Measurements from ENCODE around the gene TRIM34. TPM values are rescaled to one million over a fixed set of nuclear protein-coding genes. Genes with fewer than 3 reads are reported as not detected.
"Not testable (repeated sequence)": the region's sequence is repeated elsewhere in the genome, so short reads cannot be mapped to it uniquely, and the experiment has no call there.

The TRIM34 gene
- total RNA-seq, 2 experiments from 2014 or later, result 13.1 to 16.1 TPM

- Mint-ChIP-seq H3K4me1 (peaks cover 24% of the 10 kb centered on the region), H3K9me3 (ENCODE audit: low read depth) (no peaks in the 10 kb centered on the region), H3K27me3 (no peaks in the 10 kb centered on the region), H3K27ac (no peak overlapping the region), H3K4me3 (no peak overlapping the region), H3K36me3 (peaks cover 50% of the 10 kb centered on the region)
- CTCF ChIA-PET, result interaction anchor here (1.1 kb wide), 1 partner anchor 13 kb away, joined by 3 read pairs; no protein-coding TSS in a partner anchor
- no peak for DNase-seq
- ATAC-seq, result no peak
Measured at GRCh38 chr11:5631969-5632635, 7.3 kb downstream of the TRIM34 start.

- DNase-seq, result no peak
- Mint-ChIP-seq H3K4me3 (no peak overlapping the region), H3K4me1 (peaks cover 11% of the 10 kb centered on the region), H3K9me3 (ENCODE audit: low read depth) (peaks cover 3% of the 10 kb centered on the region), H3K27ac (no peak overlapping the region), H3K27me3 (no peaks in the 10 kb centered on the region), H3K36me3 (peaks cover 56% of the 10 kb centered on the region)
- CTCF ChIA-PET, result no interaction called here
- ATAC-seq, result no peak
Measured at GRCh38 chr11:5639953-5640352, 15.2 kb downstream of the TRIM34 start.

- Mint-ChIP-seq H3K9me3 (ENCODE audit: low read depth) (peaks cover 3% of the 10 kb centered on the region), H3K4me3 (no peak overlapping the region), H3K27me3 (no peaks in the 10 kb centered on the region), H3K4me1 (peaks cover 11% of the 10 kb centered on the region), H3K27ac (no peak overlapping the region), H3K36me3 (peaks cover 37% of the 10 kb centered on the region)
- no peak for DNase-seq
- CTCF ChIA-PET, result no interaction called here
- peak; percentile 33 for ATAC-seq
Measured at GRCh38 chr11:5643585-5643984, 18.8 kb downstream of the TRIM34 start.

- no peak for ATAC-seq
- DNase-seq, result no peak
- no peaks in the 10 kb centered on the region for H3K27me3 Mint-ChIP-seq
- peaks cover 28% of the 10 kb centered on the region for H3K36me3 Mint-ChIP-seq
- peaks cover 11% of the 10 kb centered on the region for H3K4me1 Mint-ChIP-seq
- CTCF ChIA-PET, result no interaction called here
- no peak overlapping the region for H3K4me3 Mint-ChIP-seq
- H3K27ac Mint-ChIP-seq, result no peak overlapping the region
- H3K9me3 Mint-ChIP-seq (ENCODE audit: low read depth), result peaks cover 1% of the 10 kb centered on the region
Measured at GRCh38 chr11:5646139-5646538, 21.3 kb downstream of the TRIM34 start.

- CTCF ChIA-PET, result no interaction called here
- peaks cover 2% of the 10 kb centered on the region for H3K9me3 Mint-ChIP-seq (ENCODE audit: low read depth)
- no peak for DNase-seq
- no peak for ATAC-seq
- H3K27me3 Mint-ChIP-seq, result no peaks in the 10 kb centered on the region
- peaks cover 13% of the 10 kb centered on the region for H3K36me3 Mint-ChIP-seq
- H3K27ac Mint-ChIP-seq, result no peak overlapping the region
- no peak overlapping the region for H3K4me3 Mint-ChIP-seq
- peaks cover 4% of the 10 kb centered on the region for H3K4me1 Mint-ChIP-seq
Measured at GRCh38 chr11:5655474-5655873, 30.7 kb downstream of the TRIM34 start.

- H3K4me1 Mint-ChIP-seq; H3K4me3 Mint-ChIP-seq; CTCF ChIA-PET; H3K9me3 Mint-ChIP-seq (ENCODE audit: low read depth); H3K27me3 Mint-ChIP-seq; DNase-seq; H3K27ac Mint-ChIP-seq; ATAC-seq: not testable (repeated sequence)
- peaks cover 13% of the 10 kb centered on the region for H3K36me3 Mint-ChIP-seq
Measured at GRCh38 chr11:5656956-5657355, 32.2 kb downstream of the TRIM34 start.

GRCh38 chr11:5658318-5658717 lies 33.5 kb downstream of the TRIM34 start:
- Mint-ChIP-seq H3K27me3 (no peaks in the 10 kb centered on the region), H3K9me3 (ENCODE audit: low read depth) (peaks cover 2% of the 10 kb centered on the region), H3K36me3 (peaks cover 13% of the 10 kb centered on the region), H3K4me1 (peaks cover 4% of the 10 kb centered on the region), H3K4me3 (no peak overlapping the region), H3K27ac (no peak overlapping the region)
- DNase-seq (no peak), ATAC-seq (no peak)
- CTCF ChIA-PET, result no interaction called here

- Mint-ChIP-seq H3K4me3 (no peak overlapping the region), H3K9me3 (ENCODE audit: low read depth) (no peaks in the 10 kb centered on the region), H3K36me3 (peaks cover 22% of the 10 kb centered on the region), H3K27ac (no peak overlapping the region), H3K4me1 (peaks cover 4% of the 10 kb centered on the region), H3K27me3 (no peaks in the 10 kb centered on the region)
- ATAC-seq, result no peak
- DNase-seq, result no peak
- CTCF ChIA-PET, result no interaction called here
Measured at GRCh38 chr11:5663511-5663910, 38.7 kb downstream of the TRIM34 start.

- no peak for DNase-seq
Measured at GRCh38 chr11:5665051-5665570, 40.3 kb downstream of the TRIM34 start.

GRCh38 chr11:5665746-5666401 lies 41.1 kb downstream of the TRIM34 start:
- CTCF ChIA-PET, result no interaction called here
- Mint-ChIP-seq H3K36me3 (peaks cover 41% of the 10 kb centered on the region), H3K9me3 (ENCODE audit: low read depth) (no peaks in the 10 kb centered on the region), H3K4me3 (no peak overlapping the region), H3K27ac (no peak overlapping the region), H3K27me3 (no peaks in the 10 kb centered on the region), H3K4me1 (no peaks in the 10 kb centered on the region)
- no peak for ATAC-seq
- no peak for DNase-seq

More at GRCh38 chr11:5665051-5665570, 40.3 kb downstream of the TRIM34 start:
- Mint-ChIP-seq H3K9me3 (ENCODE audit: low read depth) (no peaks in the 10 kb centered on the region), H3K36me3 (peaks cover 34% of the 10 kb centered on the region), H3K4me3 (no peak overlapping the region), H3K27ac (no peak overlapping the region), H3K4me1 (peaks cover 2% of the 10 kb centered on the region), H3K27me3 (no peaks in the 10 kb centered on the region)
- CTCF ChIA-PET, result no interaction called here
- ATAC-seq, result no peak

GRCh38 chr11:5666402-5666793 lies 41.6 kb downstream of the TRIM34 start:
- no peaks in the 10 kb centered on the region for H3K9me3 Mint-ChIP-seq (ENCODE audit: low read depth)
- DNase-seq, result no peak
- CTCF ChIA-PET, result no interaction called here
- H3K4me3 Mint-ChIP-seq, result no peak overlapping the region
- no peak overlapping the region for H3K27ac Mint-ChIP-seq
- no peaks in the 10 kb centered on the region for H3K27me3 Mint-ChIP-seq
- H3K4me1 Mint-ChIP-seq, result no peaks in the 10 kb centered on the region
- ATAC-seq, result no peak
- H3K36me3 Mint-ChIP-seq, result peaks cover 44% of the 10 kb centered on the region

- CTCF ChIA-PET, result no interaction called here
- H3K27me3 Mint-ChIP-seq, result no peaks in the 10 kb centered on the region
- no peak for ATAC-seq
- H3K4me3 Mint-ChIP-seq, result no peak overlapping the region
- DNase-seq, result no peak
- H3K27ac Mint-ChIP-seq, result no peak overlapping the region
- no peaks in the 10 kb centered on the region for H3K4me1 Mint-ChIP-seq
- H3K9me3 Mint-ChIP-seq (ENCODE audit: low read depth), result no peaks in the 10 kb centered on the region
- H3K36me3 Mint-ChIP-seq, result peaks cover 43% of the 10 kb centered on the region
Measured at GRCh38 chr11:5671831-5672230, 47.0 kb downstream of the TRIM34 start.

- Mint-ChIP-seq H3K36me3 (peaks cover 53% of the 10 kb centered on the region), H3K4me3 (no peak overlapping the region), H3K9me3 (ENCODE audit: low read depth) (no peaks in the 10 kb centered on the region), H3K27me3 (no peaks in the 10 kb centered on the region), H3K27ac (no peak overlapping the region), H3K4me1 (peaks cover 10% of the 10 kb centered on the region)
- ATAC-seq (no peak), DNase-seq (no peak)
- CTCF ChIA-PET, result no interaction called here
Measured at GRCh38 chr11:5674391-5674790, 49.6 kb downstream of the TRIM34 start.

GRCh38 chr11:5679811-5680210 lies 55.0 kb downstream of the TRIM34 start:
- Mint-ChIP-seq H3K36me3 (peaks cover 50% of the 10 kb centered on the region), H3K27me3 (no peaks in the 10 kb centered on the region), H3K4me3 (no peak overlapping the region), H3K9me3 (ENCODE audit: low read depth) (no peaks in the 10 kb centered on the region), H3K4me1 (peaks cover 29% of the 10 kb centered on the region), H3K27ac (no peak overlapping the region)
- ATAC-seq (no peak), DNase-seq (no peak)
- CTCF ChIA-PET, result interaction anchor here (0.6 to 1.6 kb wide), 2 partner anchors 11 to 19 kb away, joined by 3 to 4 read pairs; no protein-coding TSS in a partner anchor

All from activated CD8-positive, alpha-beta memory T cell treated with anti-CD3 and anti-CD28 coated beads, Interleukin-2, amount 10 ng/mL, durations not matched to agents 7 days and 5 days (primary cell).